Stimulated activated naive B cell treated with anti-CD40 and anti-IgM and Interleukin-4, amounts not matched to agents 10 μg/mL and 1 μg/mL and 100 μg/mL, for 72 hours (primary cell): ENCODE data around the gene G6PC2.
"Not testable (repeated sequence)": the region's sequence is repeated elsewhere in the genome, so short reads cannot be mapped to it uniquely, and the experiment has no call there.

ENCODE experiments used
- ATAC-seq, 2 donors: fragments of 150-1000 bp; cut with Tn5 transposase; replicated peaks; 2 replicates each; pipeline ENCODE4 v1.10.0; 2021; ENCODE audit warnings: moderate library complexity in 1 of 2
- DNase-seq: peaks from one replicate; pipeline ENCODE4 v3.0.0; 2021
- H3K27ac Mint-ChIP-seq: one replicate; pipeline ENCODE4 v1.8.0; 2022; ENCODE audit warnings: mild to moderate bottlenecking, mixed read lengths
- H3K27me3 Mint-ChIP-seq, 2 donors: one replicate each; pipeline ENCODE4 v1.8.0; 2022; ENCODE audit warnings: mixed read lengths in 2 of 2
- H3K36me3 Mint-ChIP-seq, 2 donors: one replicate each; pipeline ENCODE4 v1.8.0; 2022; ENCODE audit warnings: mixed read lengths in 2 of 2, mild to moderate bottlenecking in 1 of 2
- H3K4me1 Mint-ChIP-seq, 2 donors: one replicate each; pipeline ENCODE4 v1.8.0; 2022; ENCODE audit warnings: mixed read lengths in 2 of 2, mild to moderate bottlenecking in 1 of 2
- H3K4me3 Mint-ChIP-seq, 2 donors: one replicate each; pipeline ENCODE4 v1.8.0; 2022; ENCODE audit warnings: mild to moderate bottlenecking in 2 of 2, mixed read lengths in 2 of 2, moderate library complexity in 1 of 2
- H3K9me3 Mint-ChIP-seq, 2 donors: one replicate each; pipeline ENCODE4 v1.8.0; 2022; ENCODE audit warnings: mixed read lengths in 2 of 2, mild to moderate bottlenecking in 1 of 2

The G6PC2 gene

GRCh38 chr2:168915441-168916330 is 14.6 kb downstream of the G6PC2 start:
- Mint-ChIP-seq H3K4me3 (no peak overlapping the region), H3K27ac (no peak overlapping the region), H3K36me3 (no peaks in the 10 kb centered on the region), H3K27me3 (peaks cover 14 to 22% of the 10 kb centered on the region in 2 donors), H3K9me3 (no peaks in the 10 kb centered on the region), H3K4me1 (peaks cover 4 to 6% of the 10 kb centered on the region in 2 donors)
- no peak for DNase-seq
- ATAC-seq = no peak

GRCh38 chr2:168916331-168916675 is 15.2 kb downstream of the G6PC2 start:
- ATAC-seq = no peak
- Mint-ChIP-seq H3K27ac (no peak overlapping the region), H3K36me3 (no peaks in the 10 kb centered on the region), H3K4me3 (no peak overlapping the region), H3K27me3 (peaks cover 14 to 22% of the 10 kb centered on the region in 2 donors), H3K9me3 (no peaks in the 10 kb centered on the region), H3K4me1 (peaks cover 4 to 6% of the 10 kb centered on the region in 2 donors)
- DNase-seq = no peak

GRCh38 chr2:168920504-168921157 is 19.5 kb downstream of the G6PC2 start:
- H3K9me3 Mint-ChIP-seq = no peaks in the 10 kb centered on the region
- no peaks in the 10 kb centered on the region for H3K4me1 Mint-ChIP-seq
- no peaks in the 10 kb centered on the region for H3K36me3 Mint-ChIP-seq
- DNase-seq (no peak), ATAC-seq (peak in 1 of 2 donors; percentile 41)
- no peak overlapping the region for H3K4me3 Mint-ChIP-seq
- no peak overlapping the region for H3K27ac Mint-ChIP-seq
- H3K27me3 Mint-ChIP-seq = peaks cover 5 to 9% of the 10 kb centered on the region in 2 donors

DNA sequence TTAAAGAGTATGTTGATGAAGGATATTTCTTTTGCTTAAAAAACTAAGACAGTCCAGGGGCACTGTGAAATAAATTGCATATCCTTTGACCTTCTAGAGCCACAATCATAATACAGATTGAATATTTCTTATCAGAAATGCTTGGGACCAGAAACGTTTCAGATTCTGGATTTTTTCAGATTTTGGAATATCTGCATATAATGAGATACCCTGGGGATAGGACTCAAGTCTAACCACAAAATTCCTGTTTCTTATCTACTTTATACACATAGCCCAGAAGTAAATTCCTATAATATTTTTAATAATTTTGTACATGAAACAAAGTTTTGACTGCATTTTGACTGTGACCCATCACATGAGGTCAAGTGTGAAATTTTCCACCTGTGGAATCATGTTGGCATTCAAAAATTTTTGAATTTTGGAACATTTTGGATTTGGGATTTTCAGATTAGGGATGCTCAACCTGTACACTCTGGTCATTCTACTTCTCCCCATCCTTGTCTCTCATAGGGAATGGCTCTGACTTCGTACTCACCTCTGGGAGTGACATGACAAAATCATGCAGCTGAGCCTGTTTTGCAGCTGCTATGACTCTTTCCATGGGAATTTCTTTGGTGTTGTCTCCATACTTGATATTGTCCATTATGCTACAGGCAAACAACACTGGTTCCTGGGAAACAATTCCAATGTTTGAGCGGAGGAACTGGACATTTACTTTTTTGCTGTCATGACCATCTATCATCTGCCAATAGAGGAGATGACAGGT is 25.7 kb downstream of the G6PC2 start:
- Mint-ChIP-seq H3K9me3 (no peaks in the 10 kb centered on the region), H3K4me3 (no peak overlapping the region), H3K36me3 (no peaks in the 10 kb centered on the region), H3K27me3 (peaks cover 5 to 9% of the 10 kb centered on the region in 2 donors), H3K27ac (no peak overlapping the region), H3K4me1 (peaks cover 8 to 10% of the 10 kb centered on the region in 2 donors)
- no peak for DNase-seq
- ATAC-seq = no peak

DNA sequence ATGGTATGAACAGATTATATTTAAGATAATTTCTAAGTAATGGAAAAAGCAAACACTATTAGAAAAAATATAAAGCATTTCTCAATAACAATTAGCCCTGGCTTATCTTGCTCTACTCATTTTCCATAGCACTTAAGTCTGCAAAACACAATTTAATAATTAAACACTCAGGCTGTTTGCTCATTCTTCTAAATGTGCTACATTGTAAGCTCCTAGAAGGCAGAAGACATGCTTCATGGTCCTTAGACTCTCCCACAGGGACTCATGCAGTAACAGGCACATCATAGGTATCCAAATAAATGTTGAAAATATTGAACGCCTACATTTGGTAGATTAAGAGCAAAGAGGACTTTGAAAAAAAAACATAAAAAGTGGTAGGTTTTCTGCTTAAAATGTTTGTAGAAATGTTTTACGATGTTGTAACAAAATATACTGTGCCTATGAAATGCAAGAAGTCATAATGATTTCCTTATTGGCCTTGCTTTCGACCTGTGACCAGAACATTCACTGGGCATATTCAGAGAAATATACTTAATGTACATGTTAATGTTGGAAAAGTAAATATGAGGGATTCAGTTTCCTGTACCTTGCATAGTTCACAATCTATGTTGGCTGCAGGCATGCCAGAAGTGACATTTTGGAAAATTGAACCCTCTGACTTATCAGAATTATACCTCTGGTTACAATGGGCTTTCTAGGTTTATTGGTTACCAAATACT is 27.2 kb downstream of the G6PC2 start:
- Mint-ChIP-seq H3K27ac (no peak overlapping the region), H3K27me3 (peaks cover 5% of the 10 kb centered on the region in 2 donors), H3K9me3 (no peaks in the 10 kb centered on the region), H3K4me3 (no peak overlapping the region), H3K4me1 (peaks cover 8 to 10% of the 10 kb centered on the region in 2 donors), H3K36me3 (peaks cover 0 to 4% of the 10 kb centered on the region in 2 donors)
- ATAC-seq (no peak), DNase-seq (no peak)

GRCh38 chr2:168929031-168929430 is 27.9 kb downstream of the G6PC2 start:
- Mint-ChIP-seq H3K27me3 (no peaks in the 10 kb centered on the region), H3K27ac (no peak overlapping the region), H3K4me3 (no peak overlapping the region), H3K36me3 (peaks cover 0 to 4% of the 10 kb centered on the region in 2 donors), H3K4me1 (peaks cover 8 to 10% of the 10 kb centered on the region in 2 donors), H3K9me3 (no peaks in the 10 kb centered on the region)
- no peak for ATAC-seq
- no peak for DNase-seq

GRCh38 chr2:168930242-168930641 is 29.2 kb downstream of the G6PC2 start:
- Mint-ChIP-seq H3K4me3 (no peak overlapping the region), H3K4me1 (peaks cover 8 to 10% of the 10 kb centered on the region in 2 donors), H3K27me3 (peaks cover 0 to 5% of the 10 kb centered on the region in 2 donors), H3K9me3 (no peaks in the 10 kb centered on the region), H3K27ac (no peak overlapping the region), H3K36me3 (peaks cover 0 to 4% of the 10 kb centered on the region in 2 donors)
- no peak for DNase-seq
- no peak for ATAC-seq

DNA sequence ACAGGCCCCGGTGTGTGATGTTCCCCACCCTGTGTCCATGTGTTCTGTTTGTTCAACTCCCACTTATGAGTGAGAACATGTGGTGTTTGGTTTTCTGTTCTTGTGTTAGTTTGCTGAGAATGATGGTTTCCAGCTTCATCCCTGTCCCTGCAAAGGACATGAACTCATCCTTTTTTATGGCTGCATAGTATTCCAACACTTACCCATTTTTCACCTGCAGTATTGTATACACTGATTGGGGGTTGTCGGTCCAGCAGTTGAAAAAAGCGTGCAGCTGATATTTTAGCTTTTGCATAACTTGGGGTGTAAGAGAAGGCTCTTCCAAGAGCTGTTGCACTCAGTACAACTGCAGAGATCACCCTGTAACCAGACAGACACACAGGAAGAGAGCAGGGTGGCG is 31.1 kb downstream of the G6PC2 start:
- H3K27me3 Mint-ChIP-seq = peaks cover 0 to 10% of the 10 kb centered on the region in 2 donors
- not testable (repeated sequence) for H3K27ac Mint-ChIP-seq, H3K36me3 Mint-ChIP-seq, ATAC-seq, H3K4me3 Mint-ChIP-seq, DNase-seq, H3K9me3 Mint-ChIP-seq
- peaks cover 8 to 10% of the 10 kb centered on the region in 2 donors for H3K4me1 Mint-ChIP-seq

- Mint-ChIP-seq H3K4me3 (no peak overlapping the region), H3K27ac (no peak overlapping the region), H3K36me3 (peaks cover 0 to 4% of the 10 kb centered on the region in 2 donors), H3K4me1 (peaks cover 0 to under 1% of the 10 kb centered on the region in 2 donors), H3K27me3 (peaks cover 0 to 10% of the 10 kb centered on the region in 2 donors), H3K9me3 (no peaks in the 10 kb centered on the region)
- DNase-seq (no peak), ATAC-seq (no peak)
Measured at GRCh38 chr2:168934826-168935225, 33.7 kb downstream of the G6PC2 start.

GRCh38 chr2:168935810-168936581 is 34.9 kb downstream of the G6PC2 start:
- ATAC-seq = no peak
- no peak overlapping the region for H3K27ac Mint-ChIP-seq
- peaks cover 0 to 4% of the 10 kb centered on the region in 2 donors for H3K36me3 Mint-ChIP-seq
- H3K4me3 Mint-ChIP-seq = no peak overlapping the region
- H3K9me3 Mint-ChIP-seq = no peaks in the 10 kb centered on the region
- no peak for DNase-seq
- no peaks in the 10 kb centered on the region for H3K4me1 Mint-ChIP-seq
- H3K27me3 Mint-ChIP-seq = peaks cover 0 to 10% of the 10 kb centered on the region in 2 donors

DNA sequence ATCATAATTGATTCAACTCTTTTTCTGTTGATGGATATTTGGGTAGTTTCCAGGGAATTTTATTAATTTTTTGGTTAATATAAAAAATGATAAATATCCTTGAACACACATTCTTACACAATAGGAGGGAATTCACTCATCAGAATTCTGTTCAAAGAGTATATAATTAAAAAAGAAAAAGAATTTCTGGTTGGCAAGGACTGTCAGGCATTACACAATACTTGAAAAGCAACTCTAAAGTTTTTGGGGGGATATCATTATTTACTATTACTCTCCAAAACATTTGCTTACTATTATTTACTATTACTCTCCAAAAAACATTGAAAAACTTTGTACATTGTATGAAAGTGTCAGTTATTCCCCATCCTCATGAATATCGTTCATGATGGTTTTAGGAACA is 38.0 kb downstream of the G6PC2 start:
- peaks cover 0 to 10% of the 10 kb centered on the region in 2 donors for H3K27me3 Mint-ChIP-seq

GRCh38 chr2:168939918-168940317 is 38.8 kb downstream of the G6PC2 start:
- Mint-ChIP-seq H3K27me3 (peaks cover 0 to 8% of the 10 kb centered on the region in 2 donors), H3K4me3 (no peak overlapping the region), H3K36me3 (no peaks in the 10 kb centered on the region), H3K9me3 (no peaks in the 10 kb centered on the region), H3K27ac (no peak overlapping the region), H3K4me1 (no peaks in the 10 kb centered on the region)
- ATAC-seq (no peak), DNase-seq (no peak)

More for the DNA sequence above, 38.0 kb downstream of the G6PC2 start:
- no peaks in the 10 kb centered on the region for H3K36me3 Mint-ChIP-seq
- no peak overlapping the region for H3K4me3 Mint-ChIP-seq
- H3K9me3 Mint-ChIP-seq = no peaks in the 10 kb centered on the region
- no peaks in the 10 kb centered on the region for H3K4me1 Mint-ChIP-seq
- DNase-seq = no peak
- no peak overlapping the region for H3K27ac Mint-ChIP-seq
- no peak for ATAC-seq

- DNase-seq (no peak), ATAC-seq (no peak)
- no peaks in the 10 kb centered on the region for H3K9me3 Mint-ChIP-seq
- no peak overlapping the region for H3K4me3 Mint-ChIP-seq
- no peaks in the 10 kb centered on the region for H3K36me3 Mint-ChIP-seq
- H3K27ac Mint-ChIP-seq = no peak overlapping the region
- H3K4me1 Mint-ChIP-seq = no peaks in the 10 kb centered on the region
- H3K27me3 Mint-ChIP-seq = peaks cover 0 to 6% of the 10 kb centered on the region in 2 donors
Measured at GRCh38 chr2:168941297-168941696, 40.2 kb downstream of the G6PC2 start.
